Mesothelial cell of epicardium (in vitro differentiated cells): ENCODE measurements around the gene CGNL1. TPM values are rescaled to one million over a fixed set of nuclear protein-coding genes. Genes with fewer than 3 reads are reported as not detected.

Experiments
- DNase-seq, 2 experiments: peaks; one replicate each; pipeline ENCODE4 v3.0.0; 2021; ENCODE audit warnings: low spot score in 2 of 2; ENCODE audit not compliant: unreplicated experiment in 2 of 2
- H3K27ac Mint-ChIP-seq: 2 replicates; pipeline ENCODE4 v1.8.0; 2021; ENCODE audit warnings: mixed read lengths
- H3K27me3 Mint-ChIP-seq: 2 replicates; pipeline ENCODE4 v1.8.0; 2021; ENCODE audit warnings: low read depth, mixed read lengths
- H3K36me3 Mint-ChIP-seq: 2 replicates; pipeline ENCODE4 v1.8.0; 2021; ENCODE audit warnings: mixed read lengths
- H3K4me1 Mint-ChIP-seq: 2 replicates; pipeline ENCODE4 v1.8.0; 2021; ENCODE audit warnings: mixed read lengths
- H3K4me3 Mint-ChIP-seq: 2 replicates; pipeline ENCODE4 v1.8.0; 2021; ENCODE audit warnings: mild to moderate bottlenecking, moderate library complexity, mixed read lengths
- H3K9me3 Mint-ChIP-seq: 2 replicates; pipeline ENCODE4 v1.8.0; 2021; ENCODE audit warnings: mixed read lengths
- total RNA-seq: library from RNA; stranded (reverse); gene quantifications from 3 replicates; pipeline ENCODE4 v1.2.1, GENCODE V29; 2021
- TF ChIP-seq, protein P1 (sequence below): fragments of 200-600 bp; sonication (generic); IDR thresholded peaks from one replicate; pipeline ENCODE4 v1.5.0; 2021; ENCODE audit warnings: antibody characterized with exemption; ENCODE audit not compliant: unreplicated experiment

CGNL1 gene
- total RNA-seq, 1 donor from 2014 or later = 34.1 TPM

DNA sequence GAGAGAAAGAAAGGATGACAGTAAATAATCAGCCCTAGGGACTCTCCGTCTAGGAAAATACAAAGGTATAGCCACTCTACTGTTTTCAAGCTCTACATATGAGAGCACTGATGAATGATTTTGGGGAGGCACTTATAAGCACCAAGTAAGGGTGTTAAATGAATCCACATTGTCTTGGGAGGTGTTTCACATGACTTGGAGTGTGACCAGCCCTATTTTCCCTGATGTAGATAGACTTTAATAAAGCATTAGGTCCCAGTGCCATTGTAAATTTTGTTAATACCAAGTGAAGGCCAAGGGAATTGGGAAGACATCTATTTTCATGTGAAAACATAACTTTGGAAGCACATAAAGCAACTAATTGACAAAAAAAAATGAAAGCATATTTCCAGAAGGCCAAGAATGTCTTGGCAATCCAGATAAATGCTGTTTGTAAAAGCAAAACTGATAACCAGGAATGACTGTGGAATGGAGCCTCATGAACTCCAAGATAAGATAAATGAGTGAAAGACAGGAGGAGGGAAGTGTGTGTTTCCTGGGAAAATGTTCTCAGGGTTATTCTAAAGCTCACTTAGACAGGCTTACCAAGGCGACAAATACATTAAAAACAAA lies 119.4 kb downstream of the CGNL1 start:
- Mint-ChIP-seq H3K4me1 (peaks cover 60% of the 10 kb centered on the region), H3K27ac (peak overlapping the region; percentile 89), H3K4me3 (no peak overlapping the region), H3K9me3 (peaks cover 4% of the 10 kb centered on the region), H3K36me3 (no peaks in the 10 kb centered on the region), H3K27me3 (no peaks in the 10 kb centered on the region)
- TF ChIP-seq, protein P1, sequence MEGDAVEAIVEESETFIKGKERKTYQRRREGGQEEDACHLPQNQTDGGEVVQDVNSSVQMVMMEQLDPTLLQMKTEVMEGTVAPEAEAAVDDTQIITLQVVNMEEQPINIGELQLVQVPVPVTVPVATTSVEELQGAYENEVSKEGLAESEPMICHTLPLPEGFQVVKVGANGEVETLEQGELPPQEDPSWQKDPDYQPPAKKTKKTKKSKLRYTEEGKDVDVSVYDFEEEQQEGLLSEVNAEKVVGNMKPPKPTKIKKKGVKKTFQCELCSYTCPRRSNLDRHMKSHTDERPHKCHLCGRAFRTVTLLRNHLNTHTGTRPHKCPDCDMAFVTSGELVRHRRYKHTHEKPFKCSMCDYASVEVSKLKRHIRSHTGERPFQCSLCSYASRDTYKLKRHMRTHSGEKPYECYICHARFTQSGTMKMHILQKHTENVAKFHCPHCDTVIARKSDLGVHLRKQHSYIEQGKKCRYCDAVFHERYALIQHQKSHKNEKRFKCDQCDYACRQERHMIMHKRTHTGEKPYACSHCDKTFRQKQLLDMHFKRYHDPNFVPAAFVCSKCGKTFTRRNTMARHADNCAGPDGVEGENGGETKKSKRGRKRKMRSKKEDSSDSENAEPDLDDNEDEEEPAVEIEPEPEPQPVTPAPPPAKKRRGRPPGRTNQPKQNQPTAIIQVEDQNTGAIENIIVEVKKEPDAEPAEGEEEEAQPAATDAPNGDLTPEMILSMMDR = no peak
- no peak for DNase-seq

DNA sequence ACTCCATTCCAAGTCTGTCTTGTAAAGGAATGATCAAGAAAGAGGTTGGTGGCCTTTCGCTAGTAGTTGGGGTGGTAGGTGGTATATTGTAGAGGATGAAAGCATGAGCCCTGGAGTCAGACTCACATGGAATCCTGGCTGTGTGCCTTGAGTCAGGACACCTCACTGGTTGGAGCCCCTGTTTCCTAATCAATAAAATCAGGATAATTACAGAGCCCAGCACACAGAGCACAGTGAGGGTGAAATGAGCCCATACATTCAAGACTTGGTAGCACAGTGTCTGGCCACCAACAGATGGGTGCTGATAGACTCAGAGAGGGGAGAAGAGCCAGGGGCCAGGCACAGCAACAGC lies 120.3 kb downstream of the CGNL1 start:
- TF ChIP-seq, protein P1 = no peak
- Mint-ChIP-seq H3K4me1 (peaks cover 69% of the 10 kb centered on the region), H3K4me3 (no peak overlapping the region), H3K36me3 (no peaks in the 10 kb centered on the region), H3K27me3 (no peaks in the 10 kb centered on the region), H3K9me3 (peaks cover 4% of the 10 kb centered on the region), H3K27ac (peak overlapping the region; percentile 89)
- DNase-seq = no peak

DNA sequence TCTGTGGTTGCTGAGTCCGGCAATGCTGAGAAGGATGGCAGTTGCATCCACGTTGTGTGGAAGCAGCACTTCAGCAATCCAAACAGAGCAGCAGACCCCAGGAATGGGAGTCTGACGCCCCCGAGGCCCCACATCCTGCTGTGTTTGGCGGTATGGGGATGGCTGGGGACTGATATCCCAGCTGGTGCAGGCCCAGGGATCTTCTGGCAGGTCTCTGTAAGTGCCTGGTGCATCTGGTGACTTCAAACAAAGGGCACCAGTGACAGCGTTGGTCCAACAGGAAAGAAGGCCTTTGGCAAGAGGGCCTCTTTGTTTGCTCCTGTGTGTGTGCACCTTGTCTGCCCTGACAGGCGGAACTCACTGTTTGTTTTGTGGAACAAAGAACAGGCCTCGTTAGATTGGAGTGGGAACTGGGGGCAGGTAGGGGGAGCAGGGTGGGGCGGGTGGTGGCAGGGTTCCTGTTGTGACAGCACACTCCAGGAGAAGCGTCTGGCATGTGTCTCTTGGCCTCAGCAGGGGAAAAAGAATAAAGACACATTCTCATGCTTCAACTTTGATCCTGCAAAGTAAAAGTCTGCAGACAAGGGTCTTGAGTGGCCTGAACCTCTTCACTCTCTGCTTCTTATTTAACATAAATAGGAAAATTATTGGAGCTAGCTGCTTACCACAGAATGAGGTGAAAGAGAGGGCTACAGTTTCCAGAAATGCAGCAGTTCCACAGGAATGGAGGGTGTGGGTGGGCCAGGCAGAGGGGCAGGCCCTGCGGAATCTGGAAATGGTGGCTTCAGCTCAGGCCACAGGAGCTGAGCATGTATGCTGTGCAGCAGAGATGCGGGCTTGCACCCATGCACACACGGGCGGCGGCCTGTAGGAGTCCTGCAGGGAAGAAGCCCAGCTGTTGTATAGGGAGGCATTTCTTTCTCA lies 120.9 kb downstream of the CGNL1 start:
- Mint-ChIP-seq H3K4me1 (peaks cover 76% of the 10 kb centered on the region), H3K36me3 (no peaks in the 10 kb centered on the region), H3K9me3 (peaks cover 4% of the 10 kb centered on the region), H3K4me3 (no peak overlapping the region), H3K27me3 (no peaks in the 10 kb centered on the region), H3K27ac (peak overlapping the region; percentile 89)
- TF ChIP-seq, protein P1 = no peak
- no peak for DNase-seq

DNA sequence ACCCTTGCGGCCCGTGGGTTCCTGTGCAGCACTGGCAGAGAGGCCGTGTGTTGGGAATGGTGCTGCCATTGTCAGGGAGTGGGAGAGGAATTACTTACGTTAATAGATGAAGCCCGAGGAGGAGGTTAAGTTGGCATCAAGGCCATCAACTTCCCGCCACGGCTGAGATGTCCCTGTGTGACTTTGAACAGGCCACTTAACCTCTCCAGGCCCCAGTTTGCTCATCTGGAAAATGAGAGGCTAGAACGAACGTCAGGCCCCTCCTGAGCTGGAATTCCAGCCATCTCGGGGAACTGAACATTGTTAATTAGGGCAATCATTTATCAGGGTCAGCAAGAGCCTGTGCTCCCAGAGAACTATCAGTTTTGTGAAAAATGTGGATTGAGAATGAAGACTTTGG lies 124.0 kb downstream of the CGNL1 start:
- peak overlapping the region; percentile 85 for H3K27ac Mint-ChIP-seq
- H3K9me3 Mint-ChIP-seq = peaks cover 4% of the 10 kb centered on the region
- TF ChIP-seq, protein P1 = no peak
- H3K27me3 Mint-ChIP-seq = no peaks in the 10 kb centered on the region
- no peak for DNase-seq
- no peaks in the 10 kb centered on the region for H3K36me3 Mint-ChIP-seq
- H3K4me3 Mint-ChIP-seq = no peak overlapping the region
- peaks cover 90% of the 10 kb centered on the region for H3K4me1 Mint-ChIP-seq

DNA sequence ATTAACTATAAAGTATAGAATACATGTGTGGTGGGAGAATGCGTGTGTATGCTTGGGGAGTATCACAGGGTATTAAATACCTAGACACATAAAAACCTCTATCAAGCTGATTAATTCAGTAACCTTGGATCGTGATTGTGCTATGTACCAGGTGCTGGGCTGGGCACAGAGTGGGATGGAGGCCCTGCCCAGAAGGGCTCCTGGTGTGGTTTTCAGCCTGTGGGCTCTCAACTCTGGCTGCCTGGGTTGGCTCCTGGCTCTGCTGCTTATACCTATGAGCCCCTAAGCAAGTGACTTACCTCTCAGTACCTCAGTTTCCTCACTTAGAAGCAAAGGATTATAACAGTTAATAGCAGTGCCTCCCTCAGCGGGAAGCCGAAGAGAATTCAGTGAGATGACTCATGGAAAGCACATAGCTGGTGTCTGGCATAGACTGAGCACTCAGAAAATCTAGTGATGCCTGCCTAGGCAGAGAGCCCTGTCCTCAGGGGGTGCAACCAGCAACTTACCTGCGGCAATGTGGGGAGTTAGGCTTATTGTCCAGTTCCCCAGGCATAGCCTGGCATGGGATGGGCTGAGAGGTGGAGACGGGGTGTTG lies 124.8 kb downstream of the CGNL1 start:
- no peaks in the 10 kb centered on the region for H3K9me3 Mint-ChIP-seq
- DNase-seq = no peak
- H3K27me3 Mint-ChIP-seq = no peaks in the 10 kb centered on the region
- TF ChIP-seq, protein P1 = no peak
- H3K27ac Mint-ChIP-seq = peak overlapping the region; percentile 85
- H3K36me3 Mint-ChIP-seq = no peaks in the 10 kb centered on the region
- H3K4me1 Mint-ChIP-seq = peaks cover 90% of the 10 kb centered on the region
- H3K4me3 Mint-ChIP-seq = no peak overlapping the region
